Fibroblast of the aortic adventitia (primary cell): ENCODE results near the gene DEXI. TPM values are rescaled to one million over a fixed set of nuclear protein-coding genes. Genes with fewer than 3 reads are reported as not detected.

Source experiments
- DNase-seq: peaks from one replicate; pipeline ENCODE4 v3.0.0-alpha.2; 2010; ENCODE audit warnings: low read depth
- H3K4me3 ChIP-seq: 2 replicates; pipeline ENCODE4 v1.5.1; 2011; ENCODE audit warnings: low read depth, mild to moderate bottlenecking, control low read depth, low read length, moderate library complexity
- CTCF ChIP-seq: IDR thresholded peaks from 2 replicates; pipeline ENCODE4 v1.5.1; 2011; ENCODE audit warnings: mild to moderate bottlenecking, low read length, control low read depth, inconsistent platforms; ENCODE audit not compliant: insufficient read depth
- total RNA-seq: library from RNA; depleted of rRNA; stranded (reverse); fragments of >200 nt; gene quantifications from 2 replicates; pipeline ENCODE4 v1.2.3, GENCODE V29; 2012; ENCODE audit warnings: low replicate concordance

The DEXI gene
- total RNA-seq, 1 donor, result 35.2 TPM

DNA sequence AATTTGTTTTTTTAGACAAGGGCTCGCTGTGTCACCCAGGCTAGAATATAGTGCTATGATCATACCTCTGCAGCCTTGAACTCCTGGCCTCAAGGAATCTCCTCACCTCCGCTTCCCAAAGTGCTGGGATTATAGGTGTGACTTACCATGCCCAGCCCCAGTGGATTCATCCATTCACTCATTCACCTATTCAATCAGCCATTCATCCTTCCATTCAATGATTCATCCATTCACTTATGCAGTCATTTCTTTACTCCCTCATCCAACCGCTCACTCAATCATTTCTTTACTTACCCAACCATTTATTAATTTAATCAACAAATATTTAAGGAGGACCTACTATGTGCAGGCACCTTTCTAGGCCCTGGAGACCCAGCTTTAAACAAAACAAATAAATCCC, 25.7 kb downstream of the DEXI start:
- no peak for TF ChIP-seq CTCF
- no peak overlapping the region for H3K4me3 ChIP-seq
- DNase-seq, result no peak

GRCh38 chr16:10911267-10911666, 31.0 kb downstream of the DEXI start:
- H3K4me3 ChIP-seq, result no peak overlapping the region
- TF ChIP-seq CTCF, result no peak
- no peak for DNase-seq

DNA sequence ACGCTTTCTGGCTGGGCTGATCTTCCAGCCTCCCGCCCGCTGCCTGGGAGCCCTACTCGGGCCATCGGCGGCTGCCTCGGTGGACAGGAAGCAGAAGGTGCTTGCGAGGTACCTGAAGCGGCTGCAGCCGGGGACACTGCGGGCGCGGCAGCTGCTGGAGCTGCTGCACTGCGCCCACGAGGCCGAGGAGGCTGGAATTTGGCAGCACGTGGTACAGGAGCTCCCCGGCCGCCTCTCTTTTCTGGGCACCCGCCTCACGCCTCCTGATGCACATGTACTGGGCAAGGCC, 34.6 kb downstream of the DEXI start:
- no peak overlapping the region for H3K4me3 ChIP-seq
- TF ChIP-seq CTCF, result no peak
- DNase-seq, result no peak

DNA sequence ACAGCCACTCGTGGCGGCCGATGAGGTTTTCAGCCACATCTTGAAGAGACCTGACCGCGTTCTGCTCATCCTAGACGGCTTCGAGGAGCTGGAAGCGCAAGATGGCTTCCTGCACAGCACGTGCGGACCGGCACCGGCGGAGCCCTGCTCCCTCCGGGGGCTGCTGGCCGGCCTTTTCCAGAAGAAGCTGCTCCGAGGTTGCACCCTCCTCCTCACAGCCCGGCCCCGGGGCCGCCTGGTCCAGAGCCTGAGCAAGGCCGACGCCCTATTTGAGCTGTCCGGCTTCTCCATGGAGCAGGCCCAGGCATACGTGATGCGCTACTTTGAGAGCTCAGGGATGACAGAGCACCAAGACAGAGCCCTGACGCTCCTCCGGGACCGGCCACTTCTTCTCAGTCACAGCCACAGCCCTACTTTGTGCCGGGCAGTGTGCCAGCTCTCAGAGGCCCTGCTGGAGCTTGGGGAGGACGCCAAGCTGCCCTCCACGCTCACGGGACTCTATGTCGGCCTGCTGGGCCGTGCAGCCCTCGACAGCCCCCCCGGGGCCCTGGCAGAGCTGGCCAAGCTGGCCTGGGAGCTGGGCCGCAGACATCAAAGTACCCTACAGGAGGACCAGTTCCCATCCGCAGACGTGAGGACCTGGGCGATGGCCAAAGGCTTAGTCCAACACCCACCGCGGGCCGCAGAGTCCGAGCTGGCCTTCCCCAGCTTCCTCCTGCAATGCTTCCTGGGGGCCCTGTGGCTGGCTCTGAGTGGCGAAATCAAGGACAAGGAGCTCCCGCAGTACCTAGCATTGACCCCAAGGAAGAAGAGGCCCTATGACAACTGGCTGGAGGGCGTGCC, 35.1 kb downstream of the DEXI start:
- DNase-seq, result no peak
- H3K4me3 ChIP-seq, result no peak overlapping the region
- no peak for TF ChIP-seq CTCF

DNA sequence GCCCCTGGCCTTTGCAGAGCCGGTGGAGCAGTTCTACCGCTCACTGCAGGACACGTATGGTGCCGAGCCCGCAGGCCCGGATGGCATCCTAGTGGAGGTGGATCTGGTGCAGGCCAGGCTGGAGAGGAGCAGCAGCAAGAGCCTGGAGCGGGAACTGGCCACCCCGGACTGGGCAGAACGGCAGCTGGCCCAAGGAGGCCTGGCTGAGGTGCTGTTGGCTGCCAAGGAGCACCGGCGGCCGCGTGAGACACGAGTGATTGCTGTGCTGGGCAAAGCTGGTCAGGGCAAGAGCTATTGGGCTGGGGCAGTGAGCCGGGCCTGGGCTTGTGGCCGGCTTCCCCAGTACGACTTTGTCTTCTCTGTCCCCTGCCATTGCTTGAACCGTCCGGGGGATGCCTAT, 35.8 kb downstream of the DEXI start:
- no peak overlapping the region for H3K4me3 ChIP-seq
- DNase-seq, result no peak
- no peak for TF ChIP-seq CTCF

- no peak overlapping the region for H3K4me3 ChIP-seq
- no peak for DNase-seq
- TF ChIP-seq CTCF, result no peak
These were observed 39.3 kb downstream of the DEXI start for GRCh38 chr16:10902999-10903398.

DNA sequence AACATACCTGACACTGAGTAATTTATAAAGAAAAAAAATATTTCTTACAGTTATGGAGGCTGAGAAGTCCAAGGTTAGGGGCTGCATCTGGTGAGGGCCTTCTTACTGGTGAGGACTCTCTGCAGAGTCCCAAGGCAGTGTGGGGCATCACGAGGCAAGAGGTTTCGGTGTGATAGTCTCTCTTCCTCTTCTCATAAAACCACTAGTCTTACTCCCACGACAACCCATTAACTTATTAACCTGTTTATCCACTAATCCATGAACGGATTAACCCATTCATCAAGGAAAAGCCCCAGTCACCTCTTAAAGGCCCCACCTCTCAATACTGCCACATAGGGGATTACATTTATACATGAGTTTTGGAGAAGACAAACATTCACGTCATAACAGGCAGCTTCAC, 45.1 kb downstream of the DEXI start:
- DNase-seq, result no peak
- no peak for TF ChIP-seq CTCF
- no peak overlapping the region for H3K4me3 ChIP-seq
